ENCODE data around the gene HSPA4.

The HSPA4 gene

DNA sequence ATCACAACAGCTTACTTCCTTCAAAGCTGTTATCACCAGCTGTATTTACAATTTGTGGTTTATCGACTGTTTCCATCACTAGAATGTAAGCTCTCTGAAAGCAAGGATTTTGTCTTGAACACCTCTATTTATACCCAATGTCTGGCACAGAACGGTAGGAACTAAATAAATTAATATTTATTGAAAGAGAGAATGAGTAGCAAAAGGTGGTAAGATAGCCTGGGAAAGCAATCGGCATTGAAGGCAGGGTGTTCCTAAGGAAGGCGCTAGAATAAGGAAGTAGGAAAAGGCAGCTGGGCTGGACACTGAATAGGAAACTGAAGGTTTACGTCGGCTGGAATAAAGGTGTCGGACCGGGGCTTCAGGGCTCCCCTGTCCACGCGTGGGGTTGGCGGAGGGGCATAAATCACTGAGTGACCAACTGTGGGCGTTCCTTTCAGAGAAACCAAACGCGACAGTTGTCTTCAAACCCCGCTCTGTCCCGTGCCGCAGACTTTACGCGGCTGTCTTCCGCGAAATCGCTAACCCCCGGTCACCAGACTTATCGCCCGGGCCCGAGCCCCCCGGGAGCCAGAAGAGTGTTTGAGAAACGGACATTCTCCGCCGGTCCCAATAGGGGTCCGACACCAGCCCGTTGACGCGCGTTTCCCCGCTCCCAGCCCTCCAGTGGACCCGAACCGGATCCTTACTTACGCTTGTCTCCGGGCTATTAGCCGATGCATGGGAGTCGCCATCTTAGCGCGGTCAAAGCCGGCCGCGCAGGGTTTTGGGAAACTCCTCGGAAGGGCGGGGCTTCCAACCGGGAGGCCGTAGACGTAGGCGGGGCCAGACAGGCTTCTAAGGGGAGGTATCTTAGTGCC is 25.8 kb upstream of the HSPA4 start, which contains the start of gene ZCCHC10:
ZCCHC10 (minus strand) TSS at position 746 of the 860 bp plus-strand sequence; CDS start at position 734, 12 bp downstream.
- peak within 1 kb of the TSS; percentile 95 for H3K4me3 ChIP-seq (ENCODE audit: low read depth, low read length)
- no peaks in the 10 kb centered on the region for H3K27me3 ChIP-seq (replicated peaks)
- peak within 1 kb of the TSS; percentile 90 for H3K27ac ChIP-seq
- TF ChIP-seq, protein P1, sequence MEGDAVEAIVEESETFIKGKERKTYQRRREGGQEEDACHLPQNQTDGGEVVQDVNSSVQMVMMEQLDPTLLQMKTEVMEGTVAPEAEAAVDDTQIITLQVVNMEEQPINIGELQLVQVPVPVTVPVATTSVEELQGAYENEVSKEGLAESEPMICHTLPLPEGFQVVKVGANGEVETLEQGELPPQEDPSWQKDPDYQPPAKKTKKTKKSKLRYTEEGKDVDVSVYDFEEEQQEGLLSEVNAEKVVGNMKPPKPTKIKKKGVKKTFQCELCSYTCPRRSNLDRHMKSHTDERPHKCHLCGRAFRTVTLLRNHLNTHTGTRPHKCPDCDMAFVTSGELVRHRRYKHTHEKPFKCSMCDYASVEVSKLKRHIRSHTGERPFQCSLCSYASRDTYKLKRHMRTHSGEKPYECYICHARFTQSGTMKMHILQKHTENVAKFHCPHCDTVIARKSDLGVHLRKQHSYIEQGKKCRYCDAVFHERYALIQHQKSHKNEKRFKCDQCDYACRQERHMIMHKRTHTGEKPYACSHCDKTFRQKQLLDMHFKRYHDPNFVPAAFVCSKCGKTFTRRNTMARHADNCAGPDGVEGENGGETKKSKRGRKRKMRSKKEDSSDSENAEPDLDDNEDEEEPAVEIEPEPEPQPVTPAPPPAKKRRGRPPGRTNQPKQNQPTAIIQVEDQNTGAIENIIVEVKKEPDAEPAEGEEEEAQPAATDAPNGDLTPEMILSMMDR (IDR thresholded peaks at IDR 0.05; ENCODE audit: low read depth, low read length, missing control alignments): no peak
- in situ Hi-C loops (cut with HindIII; ENCODE audit: low pct_ligation_motif_present, low sequenced_read_pairs): no loop called here
- peak; percentile 88 for DNase-seq
- H3K36me3 ChIP-seq (replicated peaks): no peaks in the 10 kb centered on the region

GRCh38 chr5:133026664-133027153 is 25.1 kb upstream of the HSPA4 start:
- no peaks in the 10 kb centered on the region for H3K27me3 ChIP-seq (replicated peaks)
- TF ChIP-seq, protein P1 (IDR thresholded peaks at IDR 0.05; ENCODE audit: low read depth, low read length, missing control alignments): no peak
- H3K36me3 ChIP-seq (replicated peaks): no peaks in the 10 kb centered on the region
- in situ Hi-C loops (cut with HindIII; ENCODE audit: low pct_ligation_motif_present, low sequenced_read_pairs): no loop called here
- DNase-seq: no peak
- H3K4me3 ChIP-seq (ENCODE audit: low read depth, low read length): peak overlapping the region; percentile 95
- H3K27ac ChIP-seq: peak overlapping the region; percentile 3

DNA sequence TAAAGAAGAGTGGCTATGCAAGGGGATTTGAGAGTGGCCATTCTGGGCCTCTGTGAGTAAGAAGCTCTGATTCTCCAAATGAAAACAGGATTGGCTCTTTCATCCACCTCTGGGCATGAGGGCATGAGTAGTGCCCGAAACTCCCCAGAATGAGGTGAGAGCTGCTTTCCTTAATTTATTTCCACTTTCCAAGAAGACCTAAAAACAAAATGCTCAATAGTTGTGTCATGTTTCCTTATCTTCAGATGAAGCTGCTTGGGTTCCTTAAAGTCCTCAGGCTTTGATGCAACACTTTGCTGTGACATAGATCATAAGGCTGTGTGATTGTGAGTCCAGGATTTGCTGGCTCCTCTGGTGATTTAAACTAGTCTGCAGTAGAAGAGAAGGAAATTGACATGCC is 22.4 kb upstream of the HSPA4 start:
- no peak for DNase-seq
- in situ Hi-C loops (cut with HindIII; ENCODE audit: low pct_ligation_motif_present, low sequenced_read_pairs): no loop called here
- H3K4me3 ChIP-seq (ENCODE audit: low read depth, low read length): no peak overlapping the region
- H3K27ac ChIP-seq: no peak overlapping the region
- TF ChIP-seq, protein P1 (IDR thresholded peaks at IDR 0.05; ENCODE audit: low read depth, low read length, missing control alignments): no peak
- H3K36me3 ChIP-seq (replicated peaks): no peaks in the 10 kb centered on the region
- no peaks in the 10 kb centered on the region for H3K27me3 ChIP-seq (replicated peaks)

DNA sequence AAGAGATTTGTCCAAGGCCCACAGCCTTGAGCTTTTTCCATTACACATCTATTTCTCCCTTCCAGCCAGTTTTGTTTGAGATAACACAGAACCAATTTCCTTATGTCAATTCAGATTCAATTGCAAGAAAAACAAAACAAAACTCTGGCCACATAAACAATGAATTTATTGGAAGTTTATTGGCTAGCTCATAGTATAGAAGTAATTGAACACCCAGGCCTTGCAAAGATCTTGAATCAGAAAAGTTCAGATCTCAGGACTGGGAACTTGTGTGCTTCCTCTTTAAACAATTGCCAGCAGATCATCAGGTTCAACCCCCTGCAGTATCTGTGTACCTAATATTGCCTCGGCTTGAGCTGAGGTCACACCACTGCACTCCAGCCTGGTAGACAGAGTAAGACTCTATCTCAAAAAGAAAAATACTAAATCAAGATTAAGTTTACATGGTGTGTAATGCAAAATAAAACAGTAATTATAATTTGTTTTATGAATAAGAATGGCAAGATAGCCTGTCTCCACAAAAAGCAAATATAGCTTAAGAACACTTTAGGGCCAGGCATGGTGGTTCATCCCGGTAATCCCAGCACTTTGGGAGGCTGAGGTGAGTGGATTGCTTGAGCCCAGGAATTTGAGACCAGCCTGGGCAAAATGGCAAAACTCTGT is 21.3 kb upstream of the HSPA4 start:
- no peak for DNase-seq
- H3K36me3 ChIP-seq (replicated peaks): no peaks in the 10 kb centered on the region
- H3K4me3 ChIP-seq (ENCODE audit: low read depth, low read length): no peak overlapping the region
- TF ChIP-seq, protein P1 (IDR thresholded peaks at IDR 0.05; ENCODE audit: low read depth, low read length, missing control alignments): no peak
- in situ Hi-C loops (cut with HindIII; ENCODE audit: low pct_ligation_motif_present, low sequenced_read_pairs): no loop called here
- H3K27me3 ChIP-seq (replicated peaks): no peaks in the 10 kb centered on the region
- no peak overlapping the region for H3K27ac ChIP-seq

GRCh38 chr5:133032852-133033742 is 18.7 kb upstream of the HSPA4 start:
- TF ChIP-seq, protein P1 (IDR thresholded peaks at IDR 0.05; ENCODE audit: low read depth, low read length, missing control alignments): no peak
- DNase-seq: no peak
- Histone ChIP-seq H3K27me3 (replicated peaks) (no peaks in the 10 kb centered on the region), H3K27ac (no peak overlapping the region), H3K4me3 (ENCODE audit: low read depth, low read length) (no peak overlapping the region), H3K36me3 (replicated peaks) (no peaks in the 10 kb centered on the region)
- in situ Hi-C loops (cut with HindIII; ENCODE audit: low pct_ligation_motif_present, low sequenced_read_pairs): no loop called here
